HEK293 (cell line): ENCODE results near the gene TCF7.

Source experiments
- CTCF ChIA-PET: fragments of 350-600 bp; formaldehyde crosslinking; extraction: SDS; loops from one replicate; lab custom pipeline; 2021; ENCODE audit warnings: antibody characterized with exemption; lab: Yijun Ruan, JAX
- POLR2A ChIA-PET: fragments of 300-600 bp; formaldehyde crosslinking; extraction: SDS; loops from one replicate; lab custom pipeline; 2020; ENCODE audit warnings: antibody characterized with exemption, inconsistent platforms; lab: Yijun Ruan, JAX
- H3K27ac ChIP-seq: fragments of 200-500 bp; sonication (Bioruptor generic); 2 replicates; pipeline ENCODE4 v1.5.1; 2014; ENCODE audit warnings: low read depth, low read length, control low read depth, inconsistent platforms; ENCODE audit errors: extremely low read depth
- H3K36me3 ChIP-seq, 2 experiments: fragments of 200-500 bp in 1 of 2; sonication (Bioruptor generic) in 1 of 2; 1 replicate in 1 of 2; 2 replicates in 1 of 2; pipeline ENCODE4 v1.5.1; 2014 to 2017; ENCODE audit warnings: inconsistent platforms in 2 of 2, low read length in 2 of 2; ENCODE audit not compliant: control insufficient read depth in 2 of 2, insufficient read depth in 1 of 2
- H3K4me1 ChIP-seq: fragments of 200-500 bp; sonication (Bioruptor generic); 2 replicates; pipeline ENCODE4 v1.5.1; 2014; ENCODE audit warnings: mild to moderate bottlenecking, low read length, inconsistent platforms; ENCODE audit not compliant: control insufficient read depth, insufficient read depth
- H3K4me3 ChIP-seq: 2 replicates; pipeline ENCODE4 v1.5.1; 2011; ENCODE audit warnings: low read depth, mild to moderate bottlenecking, control low read depth, low read length, moderate library complexity
- H3K9me3 ChIP-seq: fragments of 200-500 bp; sonication (Bioruptor generic); 2 replicates; pipeline ENCODE4 v1.5.1; 2014; ENCODE audit warnings: low read depth, low read length, inconsistent platforms; ENCODE audit not compliant: control insufficient read depth, insufficient read depth
- EGR2 ChIP-seq: fragments of 450-650 bp; formaldehyde crosslinking; IDR thresholded peaks from 2 replicates; pipeline ENCODE4 v1.5.1; 2016; ENCODE audit warnings: low read depth, missing biosample characterization, missing genetic modification characterization
- OVOL3 ChIP-seq: fragments of 450-650 bp; formaldehyde crosslinking; IDR thresholded peaks from 2 replicates; pipeline ENCODE4 v1.5.1; 2016; ENCODE audit warnings: missing biosample characterization, missing genetic modification characterization
- RBAK ChIP-seq: fragments of 450-650 bp; formaldehyde crosslinking; IDR thresholded peaks from 2 replicates; pipeline ENCODE4 v1.5.1; 2016; ENCODE audit warnings: missing biosample characterization, missing genetic modification characterization
- SP2 ChIP-seq: fragments of 450-650 bp; formaldehyde crosslinking; IDR thresholded peaks from 2 replicates; pipeline ENCODE4 v1.5.1; 2016; ENCODE audit warnings: missing biosample characterization, missing genetic modification characterization
- SP3 ChIP-seq: fragments of 450-650 bp; formaldehyde crosslinking; IDR thresholded peaks from 2 replicates; pipeline ENCODE4 v1.5.1; 2016; ENCODE audit warnings: missing biosample characterization, missing genetic modification characterization
- SP7 ChIP-seq: fragments of 450-650 bp; formaldehyde crosslinking; IDR thresholded peaks from 2 replicates; pipeline ENCODE4 v1.5.1; 2016; ENCODE audit warnings: missing biosample characterization, missing genetic modification characterization
- WT1 ChIP-seq: fragments of 450-650 bp; formaldehyde crosslinking; IDR thresholded peaks from 2 replicates; pipeline ENCODE4 v1.5.1; 2016; ENCODE audit warnings: missing biosample characterization, missing genetic modification characterization
- ZBTB48 ChIP-seq: fragments of 450-650 bp; formaldehyde crosslinking; IDR thresholded peaks from 2 replicates; pipeline ENCODE4 v1.5.1; 2016; ENCODE audit warnings: missing biosample characterization, missing genetic modification characterization
- ZBTB8A ChIP-seq: fragments of 450-650 bp; formaldehyde crosslinking; IDR thresholded peaks from 2 replicates; pipeline ENCODE4 v1.5.1; 2016; ENCODE audit warnings: missing biosample characterization, missing genetic modification characterization
- ZFHX2 ChIP-seq: fragments of 450-650 bp; formaldehyde crosslinking; conservative IDR thresholded peaks from 2 replicates; pipeline ENCODE4 v1.5.1; 2016; ENCODE audit warnings: missing biosample characterization, missing genetic modification characterization
- ZFP41 ChIP-seq: fragments of 450-650 bp; formaldehyde crosslinking; IDR thresholded peaks from 2 replicates; pipeline ENCODE4 v1.5.1; 2016; ENCODE audit warnings: missing biosample characterization, missing genetic modification characterization, borderline replicate concordance
- ZIC2 ChIP-seq: fragments of 450-650 bp; formaldehyde crosslinking; IDR thresholded peaks from 2 replicates; pipeline ENCODE4 v1.5.1; 2016; ENCODE audit warnings: missing biosample characterization, missing genetic modification characterization
- ZNF157 ChIP-seq: fragments of 450-650 bp; formaldehyde crosslinking; IDR thresholded peaks from 2 replicates; pipeline ENCODE4 v1.5.1; 2016; ENCODE audit warnings: missing biosample characterization, missing genetic modification characterization
- ZNF221 ChIP-seq: fragments of 450-650 bp; formaldehyde crosslinking; IDR thresholded peaks from 2 replicates; pipeline ENCODE4 v1.5.1; 2017; ENCODE audit warnings: missing biosample characterization, missing genetic modification characterization, borderline replicate concordance
- ZNF24 ChIP-seq: fragments of 450-650 bp; formaldehyde crosslinking; IDR thresholded peaks from 2 replicates; pipeline ENCODE4 v1.5.1; 2016; ENCODE audit warnings: missing biosample characterization, missing genetic modification characterization
- ZNF266 ChIP-seq: fragments of 450-650 bp; formaldehyde crosslinking; IDR thresholded peaks from 2 replicates; pipeline ENCODE4 v1.5.1; 2016; ENCODE audit warnings: missing biosample characterization, missing genetic modification characterization, low read depth
- ZNF335 ChIP-seq: fragments of 450-650 bp; formaldehyde crosslinking; conservative IDR thresholded peaks from 2 replicates; pipeline ENCODE4 v1.5.1; 2016; ENCODE audit warnings: missing biosample characterization, missing genetic modification characterization
- ZNF366 ChIP-seq: fragments of 450-650 bp; formaldehyde crosslinking; conservative IDR thresholded peaks from 2 replicates; pipeline ENCODE4 v1.5.1; 2016; ENCODE audit warnings: missing biosample characterization, missing genetic modification characterization
- ZNF426 ChIP-seq: fragments of 450-650 bp; formaldehyde crosslinking; IDR thresholded peaks from 2 replicates; pipeline ENCODE4 v1.5.1; 2017; ENCODE audit warnings: missing biosample characterization, missing genetic modification characterization, mild to moderate bottlenecking, inconsistent platforms, moderate library complexity
- ZNF48 ChIP-seq: fragments of 450-650 bp; formaldehyde crosslinking; IDR thresholded peaks from 2 replicates; pipeline ENCODE4 v1.5.1; 2016; ENCODE audit warnings: missing biosample characterization, missing genetic modification characterization
- ZNF664 ChIP-seq: fragments of 450-650 bp; formaldehyde crosslinking; IDR thresholded peaks from 2 replicates; pipeline ENCODE4 v1.5.1; 2016; ENCODE audit warnings: missing biosample characterization, missing genetic modification characterization
- ZNF707 ChIP-seq: fragments of 450-650 bp; formaldehyde crosslinking; IDR thresholded peaks from 2 replicates; pipeline ENCODE4 v1.5.1; 2016; ENCODE audit warnings: missing biosample characterization, missing genetic modification characterization
- ZNF837 ChIP-seq: fragments of 450-650 bp; formaldehyde crosslinking; IDR thresholded peaks from 2 replicates; pipeline ENCODE4 v1.5.1; 2016; ENCODE audit warnings: missing biosample characterization, missing genetic modification characterization
- TF ChIP-seq, protein P1 (sequence below): fragments of 450-650 bp; formaldehyde crosslinking; IDR thresholded peaks from 2 replicates; pipeline ENCODE4 v1.5.1; 2016; ENCODE audit warnings: missing biosample characterization, missing genetic modification characterization
- TF ChIP-seq, protein P2 (sequence below): fragments of 450-650 bp; formaldehyde crosslinking; IDR thresholded peaks from 2 replicates; pipeline ENCODE4; 2016; ENCODE audit warnings: missing biosample characterization, missing genetic modification characterization
- TF ChIP-seq, protein P3 (sequence below): fragments of 450-650 bp; formaldehyde crosslinking; optimal IDR thresholded peaks from 2 replicates; pipeline ENCODE3; 2016; ENCODE audit warnings: missing biosample characterization, mild to moderate bottlenecking, missing genetic modification characterization
- TF ChIP-seq, protein P4 (sequence below): fragments of 450-650 bp; formaldehyde crosslinking; conservative IDR thresholded peaks from 2 replicates; pipeline ENCODE4 v1.5.1; 2016; ENCODE audit warnings: low read depth, missing biosample characterization, missing genetic modification characterization

TCF7 gene

DNA sequence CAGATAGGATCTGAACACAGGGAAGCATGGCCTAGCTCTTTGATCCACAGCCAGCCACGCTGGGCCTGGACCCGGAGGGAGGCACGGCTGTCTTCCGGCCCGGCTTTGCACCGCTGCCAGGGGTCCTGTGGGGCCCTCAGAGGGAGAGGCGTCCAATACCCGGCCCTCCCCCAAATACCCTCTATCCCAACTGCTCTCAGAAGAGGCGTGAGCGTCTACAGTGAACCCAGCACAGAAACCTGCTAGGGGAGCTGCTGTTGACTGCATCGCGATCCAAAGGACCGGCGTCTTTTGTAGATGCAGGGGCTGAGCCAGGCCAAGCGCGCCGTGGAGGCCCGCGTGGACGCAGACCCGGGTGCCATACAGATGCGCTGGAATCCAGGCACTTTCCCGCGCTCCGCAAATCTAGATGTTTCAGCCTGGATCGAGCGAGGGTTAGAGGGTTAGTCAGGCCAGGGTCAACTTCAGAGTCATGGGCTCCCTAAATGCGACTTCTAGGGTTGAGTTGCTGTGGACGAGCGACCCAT, 1.1 kb upstream of the TCF7 start:
- Histone ChIP-seq H3K4me1 (no peaks in the 10 kb centered on the region), H3K9me3 (no peaks in the 10 kb centered on the region), H3K36me3 (peaks cover 0 to 24% of the 10 kb centered on the region in 2 experiments; a peak in 2 of 3 replicates), H3K27ac (no peak overlapping the region), H3K4me3 (no peak overlapping the region)
- TF ChIP-seq ZNF157 (tag by site-specific recombination): no peak
- TF ChIP-seq, protein P1, sequence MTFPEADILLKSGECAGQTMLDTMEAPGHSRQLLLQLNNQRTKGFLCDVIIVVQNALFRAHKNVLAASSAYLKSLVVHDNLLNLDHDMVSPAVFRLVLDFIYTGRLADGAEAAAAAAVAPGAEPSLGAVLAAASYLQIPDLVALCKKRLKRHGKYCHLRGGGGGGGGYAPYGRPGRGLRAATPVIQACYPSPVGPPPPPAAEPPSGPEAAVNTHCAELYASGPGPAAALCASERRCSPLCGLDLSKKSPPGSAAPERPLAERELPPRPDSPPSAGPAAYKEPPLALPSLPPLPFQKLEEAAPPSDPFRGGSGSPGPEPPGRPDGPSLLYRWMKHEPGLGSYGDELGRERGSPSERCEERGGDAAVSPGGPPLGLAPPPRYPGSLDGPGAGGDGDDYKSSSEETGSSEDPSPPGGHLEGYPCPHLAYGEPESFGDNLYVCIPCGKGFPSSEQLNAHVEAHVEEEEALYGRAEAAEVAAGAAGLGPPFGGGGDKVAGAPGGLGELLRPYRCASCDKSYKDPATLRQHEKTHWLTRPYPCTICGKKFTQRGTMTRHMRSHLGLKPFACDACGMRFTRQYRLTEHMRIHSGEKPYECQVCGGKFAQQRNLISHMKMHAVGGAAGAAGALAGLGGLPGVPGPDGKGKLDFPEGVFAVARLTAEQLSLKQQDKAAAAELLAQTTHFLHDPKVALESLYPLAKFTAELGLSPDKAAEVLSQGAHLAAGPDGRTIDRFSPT: no peak
- TF ChIP-seq ZNF221 (tag by site-specific recombination): no peak
- no peak for TF ChIP-seq ZBTB8A (tag by site-specific recombination)
- TF ChIP-seq SP7 (tag by site-specific recombination): no peak
- TF ChIP-seq ZFP41 (tag by site-specific recombination): no peak
- TF ChIP-seq, protein P2, sequence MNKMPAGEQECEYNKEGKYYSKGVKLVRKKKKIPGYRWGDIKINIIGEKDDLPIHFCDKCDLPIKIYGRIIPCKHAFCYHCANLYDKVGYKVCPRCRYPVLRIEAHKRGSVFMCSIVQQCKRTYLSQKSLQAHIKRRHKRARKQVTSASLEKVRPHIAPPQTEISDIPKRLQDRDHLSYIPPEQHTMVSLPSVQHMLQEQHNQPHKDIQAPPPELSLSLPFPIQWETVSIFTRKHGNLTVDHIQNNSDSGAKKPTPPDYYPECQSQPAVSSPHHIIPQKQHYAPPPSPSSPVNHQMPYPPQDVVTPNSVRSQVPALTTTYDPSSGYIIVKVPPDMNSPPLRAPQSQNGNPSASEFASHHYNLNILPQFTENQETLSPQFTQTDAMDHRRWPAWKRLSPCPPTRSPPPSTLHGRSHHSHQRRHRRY: no peak
- TF ChIP-seq RBAK: no peak
- no peak for TF ChIP-seq OVOL3 (tag by site-specific recombination)
- no peak for TF ChIP-seq ZNF837 (tag by site-specific recombination)
- TF ChIP-seq ZNF48: no peak
- ChIA-PET POLR2A (no interaction called here), CTCF (interaction anchor here (1.3 to 6.5 kb wide), 4 partner anchors 14 to 88 kb away, joined by 4 to 56 read pairs (median 35); no protein-coding TSS in a partner anchor)

DNA sequence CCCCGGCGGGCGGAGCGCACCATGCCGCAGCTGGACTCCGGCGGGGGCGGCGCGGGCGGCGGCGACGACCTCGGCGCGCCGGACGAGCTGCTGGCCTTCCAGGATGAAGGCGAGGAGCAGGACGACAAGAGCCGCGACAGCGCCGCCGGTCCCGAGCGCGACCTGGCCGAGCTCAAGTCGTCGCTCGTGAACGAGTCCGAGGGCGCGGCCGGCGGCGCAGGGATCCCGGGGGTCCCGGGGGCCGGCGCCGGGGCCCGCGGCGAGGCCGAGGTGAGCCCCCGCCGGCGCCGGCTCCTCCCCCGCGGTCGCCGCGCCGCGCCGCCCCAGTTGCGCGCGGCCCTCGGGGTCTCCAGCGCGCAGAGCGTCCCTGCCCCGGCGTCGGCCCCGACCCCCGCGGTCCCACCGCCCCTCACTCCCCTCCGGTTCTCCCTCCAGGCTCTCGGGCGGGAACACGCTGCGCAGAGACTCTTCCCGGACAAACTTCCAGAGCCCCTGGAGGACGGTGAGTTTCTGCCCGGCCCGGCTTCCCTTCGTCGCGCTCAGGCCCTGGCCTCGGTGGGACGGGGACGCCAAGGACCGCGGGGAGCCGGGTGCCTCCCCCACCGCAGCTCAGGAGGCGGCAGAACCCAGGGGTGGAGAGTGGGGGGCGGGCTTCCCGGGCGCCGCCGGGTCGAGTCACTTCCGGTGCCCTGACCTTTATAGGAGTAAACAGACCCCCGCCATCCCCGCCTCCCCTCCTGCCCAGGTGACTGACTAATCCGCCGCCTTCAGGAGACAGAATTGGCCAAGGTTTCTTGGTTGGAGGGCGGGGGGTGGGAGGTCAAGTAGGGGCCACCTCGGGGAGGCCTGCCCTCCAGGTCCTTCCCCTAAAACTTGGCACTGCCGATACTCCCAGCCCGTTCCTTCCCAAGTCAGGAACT, 665 bp downstream of the TCF7 start:
- H3K27ac ChIP-seq: peak overlapping the region; percentile 56; the same call in 1 of the 2 replicates
- ChIA-PET POLR2A (interaction anchor here (0.9 to 1.1 kb wide), 2 partner anchors 10 to 110 kb away, joined by 3 read pairs; partner anchors contain the start of gene VDAC1), CTCF (interaction anchor here (0.5 to 6.5 kb wide), 5 partner anchors 16 to 74 kb away, joined by 3 to 56 read pairs (median 28); no protein-coding TSS in a partner anchor)
- H3K36me3 ChIP-seq: peaks cover 3 to 41% of the 10 kb centered on the region in 2 experiments; a peak in 2 of 3 replicates
- no peaks in the 10 kb centered on the region for H3K9me3 ChIP-seq
- H3K4me1 ChIP-seq: no peaks in the 10 kb centered on the region
- H3K4me3 ChIP-seq: peak overlapping the region; percentile 60
- TF ChIP-seq, protein P3, sequence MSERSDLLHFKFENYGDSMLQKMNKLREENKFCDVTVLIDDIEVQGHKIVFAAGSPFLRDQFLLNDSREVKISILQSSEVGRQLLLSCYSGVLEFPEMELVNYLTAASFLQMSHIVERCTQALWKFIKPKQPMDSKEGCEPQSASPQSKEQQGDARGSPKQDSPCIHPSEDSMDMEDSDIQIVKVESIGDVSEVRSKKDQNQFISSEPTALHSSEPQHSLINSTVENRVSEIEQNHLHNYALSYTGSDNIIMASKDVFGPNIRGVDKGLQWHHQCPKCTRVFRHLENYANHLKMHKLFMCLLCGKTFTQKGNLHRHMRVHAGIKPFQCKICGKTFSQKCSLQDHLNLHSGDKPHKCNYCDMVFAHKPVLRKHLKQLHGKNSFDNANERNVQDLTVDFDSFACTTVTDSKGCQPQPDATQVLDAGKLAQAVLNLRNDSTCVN (tag by site-specific recombination): peak; percentile 62
- TF ChIP-seq, protein P4, sequence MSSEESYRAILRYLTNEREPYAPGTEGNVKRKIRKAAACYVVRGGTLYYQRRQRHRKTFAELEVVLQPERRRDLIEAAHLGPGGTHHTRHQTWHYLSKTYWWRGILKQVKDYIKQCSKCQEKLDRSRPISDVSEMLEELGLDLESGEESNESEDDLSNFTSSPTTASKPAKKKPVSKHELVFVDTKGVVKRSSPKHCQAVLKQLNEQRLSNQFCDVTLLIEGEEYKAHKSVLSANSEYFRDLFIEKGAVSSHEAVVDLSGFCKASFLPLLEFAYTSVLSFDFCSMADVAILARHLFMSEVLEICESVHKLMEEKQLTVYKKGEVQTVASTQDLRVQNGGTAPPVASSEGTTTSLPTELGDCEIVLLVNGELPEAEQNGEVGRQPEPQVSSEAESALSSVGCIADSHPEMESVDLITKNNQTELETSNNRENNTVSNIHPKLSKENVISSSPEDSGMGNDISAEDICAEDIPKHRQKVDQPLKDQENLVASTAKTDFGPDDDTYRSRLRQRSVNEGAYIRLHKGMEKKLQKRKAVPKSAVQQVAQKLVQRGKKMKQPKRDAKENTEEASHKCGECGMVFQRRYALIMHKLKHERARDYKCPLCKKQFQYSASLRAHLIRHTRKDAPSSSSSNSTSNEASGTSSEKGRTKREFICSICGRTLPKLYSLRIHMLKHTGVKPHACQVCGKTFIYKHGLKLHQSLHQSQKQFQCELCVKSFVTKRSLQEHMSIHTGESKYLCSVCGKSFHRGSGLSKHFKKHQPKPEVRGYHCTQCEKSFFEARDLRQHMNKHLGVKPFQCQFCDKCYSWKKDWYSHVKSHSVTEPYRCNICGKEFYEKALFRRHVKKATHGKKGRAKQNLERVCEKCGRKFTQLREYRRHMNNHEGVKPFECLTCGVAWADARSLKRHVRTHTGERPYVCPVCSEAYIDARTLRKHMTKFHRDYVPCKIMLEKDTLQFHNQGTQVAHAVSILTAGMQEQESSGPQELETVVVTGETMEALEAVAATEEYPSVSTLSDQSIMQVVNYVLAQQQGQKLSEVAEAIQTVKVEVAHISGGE (tag by site-specific recombination): peak; percentile 82
- TF ChIP-seq ZIC2 (tag by site-specific recombination) (peak; percentile 77), ZNF266 (tag by site-specific recombination) (no peak), ZNF24 (tag by site-specific recombination) (no peak), ZNF664 (tag by site-specific recombination) (no peak), SP3 (tag by site-specific recombination) (peak; percentile 53), ZFHX2 (tag by site-specific recombination) (peak; percentile 71), EGR2 (tag by site-specific recombination) (peak; percentile 78), WT1 (tag by site-specific recombination) (0 out of 2 replicates have a peak, but pooled peaks have one; percentile 50), ZNF335 (tag by site-specific recombination) (peak; percentile 56), ZNF707 (tag by site-specific recombination) (no peak), ZNF426 (tag by site-specific recombination) (no peak), ZBTB48 (peak; percentile 91), ZBTB8A (tag by site-specific recombination) (peak; percentile 60), ZNF366 (no peak), SP2 (tag by site-specific recombination) (peak; percentile 78)
